ENCODE measurements around the gene SAMD5.

- TF ChIP-seq, protein P1, sequence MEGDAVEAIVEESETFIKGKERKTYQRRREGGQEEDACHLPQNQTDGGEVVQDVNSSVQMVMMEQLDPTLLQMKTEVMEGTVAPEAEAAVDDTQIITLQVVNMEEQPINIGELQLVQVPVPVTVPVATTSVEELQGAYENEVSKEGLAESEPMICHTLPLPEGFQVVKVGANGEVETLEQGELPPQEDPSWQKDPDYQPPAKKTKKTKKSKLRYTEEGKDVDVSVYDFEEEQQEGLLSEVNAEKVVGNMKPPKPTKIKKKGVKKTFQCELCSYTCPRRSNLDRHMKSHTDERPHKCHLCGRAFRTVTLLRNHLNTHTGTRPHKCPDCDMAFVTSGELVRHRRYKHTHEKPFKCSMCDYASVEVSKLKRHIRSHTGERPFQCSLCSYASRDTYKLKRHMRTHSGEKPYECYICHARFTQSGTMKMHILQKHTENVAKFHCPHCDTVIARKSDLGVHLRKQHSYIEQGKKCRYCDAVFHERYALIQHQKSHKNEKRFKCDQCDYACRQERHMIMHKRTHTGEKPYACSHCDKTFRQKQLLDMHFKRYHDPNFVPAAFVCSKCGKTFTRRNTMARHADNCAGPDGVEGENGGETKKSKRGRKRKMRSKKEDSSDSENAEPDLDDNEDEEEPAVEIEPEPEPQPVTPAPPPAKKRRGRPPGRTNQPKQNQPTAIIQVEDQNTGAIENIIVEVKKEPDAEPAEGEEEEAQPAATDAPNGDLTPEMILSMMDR (IDR thresholded peaks at IDR 0.05) = no peak
- TF ChIP-seq POLR2A (IDR thresholded peaks at IDR 0.05) = no peak
These were observed 31.6 kb downstream of the SAMD5 start for GRCh38 chr6:147540075-147540474.
